HG02610 (cell line): ENCODE measurements around the gene FOXP1.
"Not testable (repeated sequence)": the region's sequence is repeated elsewhere in the genome, so short reads cannot be mapped to it uniquely, and the experiment has no call there.

Experiments used
- ATAC-seq: cut with Tn5 transposase; IDR thresholded peaks from one replicate; pipeline ENCODE4 v1.9.1; 2021; ENCODE audit warnings: mild to moderate bottlenecking, moderate library complexity; ENCODE audit not compliant: unreplicated experiment

The FOXP1 gene

DNA sequence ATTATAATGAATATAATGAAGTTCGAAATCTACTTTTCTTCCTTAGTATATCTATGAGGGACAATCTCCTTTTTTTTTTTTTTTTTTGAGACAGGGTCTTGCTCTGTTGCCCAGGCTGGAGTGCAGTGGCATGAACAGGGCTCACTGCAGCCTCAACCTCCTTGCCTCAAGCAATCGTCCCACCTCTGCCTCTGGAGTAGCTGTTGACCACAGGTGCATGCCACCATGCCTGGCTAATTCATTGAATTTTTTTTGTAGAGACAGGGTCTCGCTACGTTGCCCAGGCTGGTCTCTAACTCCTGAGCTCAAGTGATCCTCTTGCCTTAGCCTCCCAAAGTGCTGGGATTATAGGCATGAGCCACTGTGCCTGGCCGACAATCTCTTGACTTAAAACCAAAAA, 607.5 kb downstream of the FOXP1 start:
- not testable (repeated sequence) for ATAC-seq

DNA sequence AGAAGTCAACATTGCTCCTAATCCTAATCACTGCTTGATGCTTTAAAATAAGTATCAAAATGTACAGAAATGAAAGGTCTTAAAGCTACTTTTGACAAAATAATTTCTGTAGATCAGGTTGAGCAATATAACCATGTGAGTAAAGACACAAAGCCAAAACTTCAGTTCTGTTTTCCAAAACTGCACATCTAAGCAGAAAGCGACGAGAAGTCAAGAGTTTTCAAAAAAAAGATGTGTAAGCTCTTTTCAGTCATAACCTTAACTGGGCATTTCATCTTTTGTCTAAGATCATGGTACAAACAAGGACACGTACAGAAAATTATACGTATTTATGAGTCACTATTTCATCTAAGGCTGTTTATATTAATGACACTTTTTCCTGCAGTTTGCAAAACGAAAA, 608.8 kb downstream of the FOXP1 start:
- ATAC-seq, result no peak

DNA sequence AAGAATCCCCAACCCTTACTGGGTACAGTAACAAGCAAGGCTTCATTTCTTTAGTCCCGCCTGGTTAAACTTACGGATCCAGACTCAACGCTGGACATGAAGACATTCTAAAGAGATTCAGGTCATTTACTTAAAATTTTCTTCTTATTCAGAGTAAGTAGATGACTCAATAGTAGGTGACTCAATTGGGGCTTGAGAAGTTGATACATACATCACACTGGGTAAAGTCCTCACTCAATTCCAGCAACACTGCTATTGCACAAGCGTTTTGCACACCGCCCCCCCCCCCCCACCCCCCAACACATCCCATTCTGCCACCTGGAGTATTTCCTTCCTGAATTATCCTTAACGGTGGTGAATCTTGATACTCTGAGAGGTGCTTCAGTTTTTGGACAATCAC, 610.0 kb downstream of the FOXP1 start:
- ATAC-seq, result no peak

DNA sequence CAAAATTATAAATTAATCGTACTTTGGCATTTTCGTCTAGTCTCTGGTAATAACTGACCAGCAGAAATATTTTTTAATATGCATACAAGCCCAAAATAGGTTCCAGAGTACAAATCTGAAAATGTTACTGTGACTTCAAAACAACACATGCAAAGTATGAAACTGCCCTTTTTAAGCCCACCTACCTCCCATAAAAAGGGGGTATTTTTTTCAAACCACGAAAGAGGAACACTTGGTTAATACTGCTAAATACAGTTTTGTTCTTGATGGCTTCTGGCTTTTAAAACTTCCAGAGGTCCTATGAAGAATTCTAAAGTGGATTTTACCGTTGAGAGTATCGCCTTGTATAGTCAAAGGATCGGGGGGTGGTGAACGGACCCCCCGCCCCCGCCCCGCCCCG, 610.7 kb downstream of the FOXP1 start:
- ATAC-seq, result no peak

DNA sequence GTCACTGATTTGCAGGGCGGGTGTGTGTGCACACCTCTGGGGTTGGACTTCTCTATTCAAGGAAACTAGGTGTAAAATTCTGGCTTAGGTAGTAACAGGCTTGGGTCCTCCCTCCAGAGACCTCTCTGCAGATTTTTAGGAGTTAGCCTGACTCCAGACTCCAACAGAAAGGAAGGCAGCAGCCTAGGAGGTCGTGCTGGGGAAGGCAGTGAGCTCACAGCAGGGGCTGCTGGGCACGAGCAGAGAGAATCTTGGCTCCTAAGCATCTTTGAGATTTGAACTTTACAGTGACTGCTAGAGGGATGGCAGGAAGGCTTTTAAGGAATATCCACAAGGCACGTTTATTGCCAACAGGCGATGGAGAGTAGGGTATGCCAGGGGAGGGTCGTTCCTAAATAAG, 612.6 kb downstream of the FOXP1 start:
- no peak for ATAC-seq

DNA sequence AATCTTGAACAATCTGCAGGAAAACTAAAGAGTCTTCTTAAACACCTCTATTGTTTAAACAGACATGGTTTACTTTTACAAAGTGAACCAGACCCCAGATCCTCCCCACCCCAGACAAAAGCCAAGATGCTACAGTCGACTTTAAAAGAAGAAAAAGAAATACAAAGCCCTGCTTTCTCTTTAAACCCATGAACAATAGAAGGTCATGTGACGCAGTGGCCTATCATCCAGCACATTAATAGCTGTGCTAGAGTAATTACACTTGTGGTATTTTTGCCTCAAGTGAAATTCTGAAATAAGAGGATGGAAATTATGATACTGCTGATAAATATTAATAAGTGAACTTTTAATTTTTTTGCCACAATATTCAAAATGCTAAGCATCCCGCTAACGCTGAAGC, 613.4 kb downstream of the FOXP1 start:
- ATAC-seq, result no peak

DNA sequence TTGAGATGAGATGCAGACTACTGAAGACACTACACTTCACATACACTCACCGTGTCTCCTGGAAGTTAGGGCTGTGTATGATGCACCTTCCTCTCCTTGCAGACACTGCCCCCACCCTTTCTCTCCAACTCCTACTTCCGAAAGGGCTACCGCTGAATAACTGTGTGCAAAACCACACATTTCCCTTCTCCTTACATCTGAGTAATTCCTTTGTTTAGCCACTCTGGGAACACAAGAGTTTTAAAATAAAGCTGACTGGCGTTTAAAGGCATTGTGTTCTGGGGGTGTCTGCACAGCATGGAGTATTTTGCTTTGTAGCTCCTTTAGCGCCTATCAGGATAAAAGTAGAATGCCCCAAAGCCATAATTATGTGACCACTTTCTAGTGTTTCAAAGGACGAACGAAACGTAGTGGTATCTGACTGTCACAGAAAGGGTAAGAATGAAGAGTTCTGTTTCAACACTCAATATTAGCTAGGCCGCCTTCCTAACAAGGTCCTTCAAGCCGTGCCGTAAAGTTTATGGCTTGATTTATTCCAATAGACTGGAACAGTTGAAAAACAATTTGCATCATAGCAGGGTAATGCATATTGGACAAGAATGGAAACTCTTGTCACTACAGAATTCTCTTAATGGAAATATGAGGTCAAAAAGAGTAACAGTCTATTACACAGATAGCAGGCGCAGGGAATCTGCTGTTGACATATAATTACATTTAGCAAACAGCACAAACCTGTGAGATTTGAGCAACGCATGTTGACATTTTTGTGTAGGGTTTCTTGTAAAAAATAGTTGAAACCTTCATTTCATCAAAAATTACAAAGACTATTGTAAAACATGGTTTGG, 619.9 kb downstream of the FOXP1 start:
- no peak for ATAC-seq

DNA sequence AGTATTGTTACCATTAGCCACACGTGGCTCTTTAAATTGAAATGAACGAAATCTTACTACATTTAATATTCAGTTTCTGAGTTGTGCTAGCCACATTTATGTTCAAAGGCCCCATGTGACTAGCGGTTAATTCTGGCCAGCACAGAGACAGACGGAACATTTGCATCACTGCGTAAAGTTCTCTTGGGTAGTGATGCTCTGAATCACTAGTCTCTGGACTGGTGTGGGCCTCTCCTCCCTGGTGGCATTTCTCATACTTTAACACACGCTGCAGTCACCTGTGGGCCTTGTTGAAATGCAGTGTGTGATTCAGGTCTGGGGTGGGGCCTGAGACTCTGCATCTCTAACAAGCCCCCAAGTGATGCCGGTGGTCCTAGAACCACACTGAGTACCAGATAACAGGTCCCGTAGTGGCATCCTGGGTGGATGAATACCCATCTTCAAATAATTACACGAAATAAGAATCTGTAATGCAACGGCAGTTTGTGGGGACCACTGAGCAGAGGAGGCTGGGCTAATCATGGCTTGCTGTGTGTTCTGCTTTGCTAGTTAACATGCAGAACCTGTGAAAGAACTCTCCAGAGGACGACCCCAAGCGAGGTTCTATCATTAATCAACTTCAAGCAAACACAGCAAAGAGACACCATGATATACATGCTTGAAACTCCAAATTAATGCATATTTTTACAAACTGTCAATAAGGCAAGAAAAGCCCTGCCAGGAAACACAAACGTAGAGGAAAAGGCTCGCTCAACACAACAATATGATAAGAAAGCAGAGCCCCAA, 623.8 kb downstream of the FOXP1 start:
- no peak for ATAC-seq

DNA sequence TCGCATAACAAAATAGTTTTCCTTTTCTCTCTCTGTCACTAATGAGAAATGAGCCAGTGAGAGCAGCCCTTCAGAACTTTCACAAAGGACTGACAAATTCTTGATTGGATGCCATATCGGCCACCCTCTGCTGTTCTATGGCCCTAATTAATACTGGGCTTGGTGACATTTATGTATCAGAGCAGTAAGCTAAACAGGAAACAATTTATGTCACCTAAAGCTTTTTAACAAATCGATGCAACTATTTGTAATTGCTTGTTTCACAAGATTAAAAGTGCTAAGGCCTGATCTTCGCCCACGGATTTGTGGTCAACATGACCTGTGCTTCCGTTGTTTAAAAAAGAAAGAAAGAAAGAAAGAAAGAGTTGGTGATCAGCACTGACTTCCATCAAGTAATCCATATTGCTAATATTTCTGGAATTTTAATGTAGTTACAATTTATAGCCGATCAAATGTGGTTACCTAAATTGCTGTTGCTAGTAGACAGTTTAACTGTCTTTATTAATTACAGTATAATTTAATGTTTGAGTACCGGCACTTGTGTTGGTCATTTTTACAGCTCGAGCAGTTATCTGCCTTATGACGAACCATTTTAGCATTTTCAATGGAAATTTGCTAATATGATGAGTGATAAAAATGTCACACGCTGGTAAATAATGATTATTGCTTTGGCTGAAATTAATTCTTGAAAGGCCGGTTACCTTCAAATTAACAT, 631.3 kb downstream of the FOXP1 start:
- no peak for ATAC-seq

DNA sequence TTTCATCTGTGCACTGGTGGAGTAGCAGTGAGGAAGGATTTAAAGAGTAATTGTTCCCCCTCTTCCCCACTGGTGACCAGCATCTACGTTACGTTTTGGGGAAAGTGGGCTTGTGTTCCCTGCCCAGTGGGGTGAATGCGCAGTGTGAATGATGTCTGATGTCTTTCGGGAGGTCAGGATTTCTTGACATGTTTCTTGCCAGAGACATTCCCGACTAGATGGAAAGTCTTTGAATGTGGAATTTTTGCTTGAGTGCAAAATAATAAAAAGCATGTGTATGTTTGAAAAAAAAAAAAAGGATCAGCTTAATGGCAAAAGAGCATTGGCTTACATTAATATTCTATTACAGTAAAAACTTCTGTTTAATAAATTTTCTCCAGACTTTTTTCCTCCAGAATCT, 632.2 kb downstream of the FOXP1 start:
- ATAC-seq, result no peak

DNA sequence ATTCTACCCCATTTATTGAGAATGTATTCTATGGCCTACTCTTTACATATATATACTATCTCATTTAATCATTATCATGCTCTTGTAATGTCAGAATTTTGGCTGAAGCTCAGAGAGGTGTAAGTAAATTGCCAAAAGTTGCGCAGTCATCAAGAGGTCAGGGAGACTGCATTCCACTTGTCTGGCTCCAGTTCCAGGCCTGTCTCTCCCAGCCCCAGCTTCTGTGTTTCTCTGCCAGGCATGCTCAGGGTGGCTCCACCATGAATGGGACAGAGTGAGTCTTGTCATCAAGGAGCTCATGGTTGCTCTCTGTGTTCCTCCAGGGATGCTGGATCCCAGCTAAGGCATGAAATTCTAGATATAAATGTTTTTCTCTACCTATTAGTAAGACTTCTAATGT, 635.9 kb downstream of the FOXP1 start:
- ATAC-seq, result no peak

DNA sequence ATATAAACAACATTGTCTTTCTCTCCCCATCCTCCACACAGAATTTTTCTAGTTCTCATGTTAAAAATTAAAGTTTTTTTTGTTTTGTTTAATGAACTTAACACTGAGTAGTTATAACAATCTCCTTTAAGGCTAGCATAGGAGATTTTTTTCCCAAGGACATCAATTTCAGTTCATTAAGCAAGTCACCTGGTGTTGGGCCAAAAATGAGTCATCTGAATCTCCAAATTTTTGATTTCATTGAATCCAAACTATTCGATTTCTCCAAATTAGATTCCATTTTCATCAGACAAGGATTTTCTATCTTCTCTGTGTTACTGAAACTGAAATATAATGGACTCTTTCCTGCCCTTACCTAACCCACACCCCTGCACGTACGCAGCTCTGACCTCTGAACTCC, 639.6 kb downstream of the FOXP1 start:
- ATAC-seq, result no peak

DNA sequence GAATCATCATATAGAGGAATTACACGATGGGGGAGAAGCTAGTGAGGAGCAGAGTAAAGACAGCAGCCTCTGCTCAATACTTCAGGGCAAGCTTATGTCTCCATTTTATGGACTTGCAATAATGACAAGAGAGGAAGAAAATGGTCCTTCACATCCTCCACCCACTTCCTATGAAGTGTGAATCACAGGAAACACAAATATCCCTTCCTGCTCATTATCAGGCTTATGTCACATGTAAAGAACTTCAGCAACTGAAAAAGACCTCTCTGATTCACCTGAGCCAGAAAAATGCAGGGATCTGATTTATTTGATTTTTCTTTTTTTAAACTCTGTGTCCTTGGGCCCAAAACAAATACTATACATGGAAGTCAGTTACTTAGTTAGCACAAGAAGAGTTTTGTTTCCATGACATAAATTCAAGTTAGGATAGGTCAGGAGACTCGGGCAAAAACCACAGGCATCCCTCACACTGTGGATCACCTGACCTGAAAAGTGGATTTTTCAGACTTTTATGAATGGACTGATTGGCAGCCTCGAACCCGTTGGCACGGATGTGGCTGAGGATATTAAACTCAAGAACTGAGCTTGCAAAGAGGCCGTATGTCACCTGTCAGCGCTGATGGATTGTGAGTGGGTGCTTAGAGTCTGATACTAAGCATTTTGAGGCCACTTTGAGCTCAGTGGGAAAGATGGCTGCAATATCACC, 650.3 kb downstream of the FOXP1 start:
- ATAC-seq, result no peak

DNA sequence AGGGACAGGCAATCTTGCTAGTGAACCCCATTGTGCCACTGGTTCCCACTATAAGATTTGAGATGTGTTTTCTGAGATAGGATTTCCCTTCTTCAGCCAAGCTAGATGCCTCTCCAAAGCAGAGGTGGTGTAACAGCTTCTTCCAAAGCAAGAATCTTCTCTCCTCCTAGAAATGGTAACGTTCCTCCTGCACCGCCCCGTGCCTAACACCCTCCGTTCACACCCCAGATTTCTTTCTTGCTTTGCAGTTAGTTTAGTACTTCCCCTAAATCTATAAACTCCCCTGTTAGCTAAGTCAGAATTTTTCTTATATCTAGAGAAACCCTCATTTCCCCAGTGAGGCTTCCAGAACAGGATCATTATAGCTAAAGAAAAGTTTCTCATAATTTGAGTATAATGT, 653.5 kb downstream of the FOXP1 start:
- no peak for ATAC-seq

DNA sequence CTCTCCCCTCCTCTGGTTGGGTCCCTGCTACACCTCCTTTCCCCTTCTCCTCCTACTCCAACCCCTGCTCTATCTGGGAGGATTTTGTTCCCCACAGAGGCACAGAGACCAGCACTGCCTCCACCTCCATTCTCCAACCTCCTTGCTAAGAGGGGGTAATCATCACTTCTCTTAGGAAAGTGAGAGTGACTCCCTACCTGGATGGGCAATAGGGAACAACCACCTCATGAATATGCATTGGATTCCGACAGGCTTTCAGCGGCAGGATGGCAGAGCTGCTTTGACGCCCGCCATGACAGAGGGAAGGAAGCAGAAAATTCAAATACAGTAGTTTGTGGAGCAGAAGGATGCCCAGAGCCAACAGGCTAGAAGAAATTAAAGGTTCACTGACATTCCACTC, 656.3 kb downstream of the FOXP1 start:
- no peak for ATAC-seq

DNA sequence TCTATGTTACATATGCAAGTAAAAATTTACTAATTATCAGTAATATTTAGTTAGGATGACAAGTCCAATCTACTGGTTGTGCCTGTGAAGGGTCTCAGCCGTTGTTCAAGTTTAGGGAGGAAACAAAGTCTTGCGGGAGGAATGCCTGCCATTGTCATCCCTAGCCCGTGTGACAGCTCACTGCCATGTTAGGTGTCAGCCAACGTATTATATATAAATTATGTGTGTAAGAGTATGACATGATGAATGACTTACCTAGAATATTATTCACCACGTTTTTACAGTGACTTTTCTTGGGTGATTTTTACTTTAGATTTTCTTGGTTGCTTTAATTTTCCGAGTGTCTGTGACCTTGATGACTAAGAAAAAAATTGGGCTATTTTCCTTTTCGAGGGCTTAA, 656.7 kb downstream of the FOXP1 start:
- ATAC-seq, result no peak

DNA sequence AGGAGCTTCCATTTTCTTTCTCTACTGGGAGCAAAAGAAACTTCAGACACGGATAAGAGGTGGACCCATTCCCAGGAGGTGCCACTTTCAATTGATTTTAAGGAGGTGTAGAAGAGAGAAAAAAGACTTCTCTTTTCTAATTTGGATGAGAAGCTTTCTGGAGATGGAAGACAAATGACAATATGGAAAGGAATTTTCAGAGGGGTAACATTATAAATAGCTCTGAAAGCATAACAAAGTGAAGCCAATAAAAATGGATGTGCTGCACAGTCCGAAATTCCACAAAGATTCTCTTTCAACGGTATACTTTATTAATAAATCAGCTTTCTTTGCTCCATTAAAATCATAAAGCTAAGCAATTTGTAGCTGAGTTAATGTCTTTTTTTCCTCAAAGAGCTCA, 663.9 kb downstream of the FOXP1 start:
- ATAC-seq, result no peak

DNA sequence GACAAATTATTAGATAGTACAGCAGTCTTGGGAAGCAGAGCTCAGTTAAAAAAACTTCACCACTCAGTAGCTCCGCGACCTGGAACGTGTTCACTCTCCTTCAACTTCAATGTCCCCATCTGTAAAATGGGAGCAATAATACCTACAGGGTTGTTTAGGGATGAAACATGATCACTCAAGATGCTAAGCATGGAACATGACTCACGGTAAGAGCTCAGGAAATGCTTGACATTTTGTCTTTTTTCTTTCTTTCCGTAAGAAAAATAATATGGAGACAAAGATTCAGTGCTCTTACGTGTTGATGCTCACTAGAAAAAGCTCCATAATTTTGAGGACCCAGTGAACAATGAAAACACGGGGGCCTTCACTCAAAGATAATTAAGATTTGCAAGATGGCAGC, 664.4 kb downstream of the FOXP1 start:
- ATAC-seq, result no peak

DNA sequence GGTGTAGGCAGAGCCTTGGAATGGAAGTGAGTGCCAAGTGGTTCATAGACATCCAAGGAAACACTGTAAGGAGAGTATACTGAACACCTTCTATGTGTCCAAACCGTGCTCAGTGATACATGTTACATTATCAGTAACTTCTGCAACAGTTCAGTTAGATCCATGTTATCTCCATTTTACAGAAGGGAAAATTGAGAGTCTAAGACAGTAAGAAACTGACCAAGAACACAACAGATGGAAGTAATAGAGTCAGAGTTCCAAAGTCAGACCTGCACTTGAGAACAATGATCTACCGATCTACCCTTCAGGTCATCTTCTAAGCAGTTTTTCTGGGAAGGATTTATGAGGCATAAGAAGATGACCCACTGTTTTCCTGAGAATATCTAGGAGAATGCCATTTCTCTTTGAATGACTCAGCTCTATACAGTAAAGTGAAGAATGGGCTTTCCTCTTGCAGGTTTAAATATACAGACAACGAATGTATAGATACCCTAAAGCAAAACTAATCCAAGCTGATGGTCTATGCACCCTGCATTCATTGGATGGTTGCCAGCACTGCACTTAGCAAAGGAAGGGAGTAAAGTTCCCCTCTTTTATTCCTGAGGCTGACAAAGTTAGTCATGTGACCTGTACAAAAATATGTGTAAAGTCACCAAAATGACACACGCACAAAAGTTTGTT, 667.0 kb downstream of the FOXP1 start:
- no peak for ATAC-seq

DNA sequence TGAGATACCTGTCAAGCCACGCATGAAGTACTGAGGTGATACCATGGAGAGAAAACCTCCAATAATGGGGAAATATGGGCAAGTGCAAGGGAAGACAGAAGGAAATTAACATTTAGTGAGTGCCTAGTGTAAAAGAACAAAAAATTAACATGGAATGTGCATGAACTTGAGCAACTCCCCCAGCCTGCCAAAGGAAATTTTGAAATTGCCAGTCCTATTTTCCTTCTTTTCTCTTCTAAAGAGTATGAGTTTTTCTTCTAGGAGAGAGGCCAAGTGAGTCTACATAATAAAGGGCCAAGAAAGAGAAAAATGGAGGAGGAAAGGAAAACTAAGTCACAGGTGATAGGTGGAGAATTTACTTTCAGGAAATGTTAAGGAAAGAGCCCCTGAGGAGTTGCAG, 668.7 kb downstream of the FOXP1 start:
- ATAC-seq, result no peak

DNA sequence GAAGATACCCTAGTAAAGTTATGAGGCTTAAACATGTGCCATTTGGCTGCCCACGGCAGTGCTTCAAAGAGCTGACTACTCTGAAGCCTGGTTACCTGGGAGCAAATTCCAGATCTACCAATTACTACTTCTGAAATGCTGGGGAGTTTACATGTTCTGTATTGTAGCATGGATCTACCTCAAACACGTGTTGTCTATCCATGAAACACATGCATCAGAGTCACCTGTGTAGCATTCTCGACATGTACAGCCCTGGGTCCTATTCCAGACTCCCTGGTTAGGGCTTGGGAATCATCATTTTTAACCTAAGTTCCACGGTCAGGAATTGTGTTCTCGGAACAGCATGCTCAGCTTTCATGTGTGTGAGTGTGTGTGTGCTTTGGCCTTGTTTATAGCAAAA, 671.8 kb downstream of the FOXP1 start:
- ATAC-seq, result no peak
